Measurements from ENCODE around the gene PEAK1. TPM values are rescaled to one million over a fixed set of nuclear protein-coding genes. Genes with fewer than 3 reads are reported as not detected.

The PEAK1 gene
- polyA plus RNA-seq, 1 experiment: 52.1 TPM

- DNase-seq (ENCODE audit: low read depth, low spot score): no peak
- POLR2A ChIA-PET: interaction anchor here (0.7 kb wide), 1 partner anchor 290 kb away, joined by 4 read pairs; no protein-coding TSS in a partner anchor
Measured at GRCh38 chr15:77349666-77350065, 70.2 kb downstream of the PEAK1 start.

GRCh38 chr15:77348511-77348910 lies 71.4 kb downstream of the PEAK1 start:
- ChIA-PET POLR2A (no interaction called here), CTCF (no interaction called here)
- H3K4me3 ChIP-seq (ENCODE audit: low read depth, low read length): no peak overlapping the region
- H3K27me3 ChIP-seq (ENCODE audit: control insufficient read depth, insufficient read depth, low read length): no peaks in the 10 kb centered on the region
- no peaks in the 10 kb centered on the region for H3K9me3 ChIP-seq (ENCODE audit: control insufficient read depth, insufficient read depth, low read length)
- TF ChIP-seq CTCF (IDR thresholded peaks at IDR 0.05; ENCODE audit: low read depth, low read length): no peak
- no peak overlapping the region for H3K27ac ChIP-seq (ENCODE audit: low read depth, low read length)
- no peak for DNase-seq (ENCODE audit: low read depth, low spot score)

More at GRCh38 chr15:77349666-77350065, 70.2 kb downstream of the PEAK1 start:
- CTCF ChIA-PET: no interaction called here
- Histone ChIP-seq H3K27me3 (ENCODE audit: control insufficient read depth, insufficient read depth, low read length) (no peaks in the 10 kb centered on the region), H3K9me3 (ENCODE audit: control insufficient read depth, insufficient read depth, low read length) (no peaks in the 10 kb centered on the region), H3K27ac (ENCODE audit: low read depth, low read length) (no peak overlapping the region), H3K4me3 (ENCODE audit: low read depth, low read length) (no peak overlapping the region)
- no peak for TF ChIP-seq CTCF (IDR thresholded peaks at IDR 0.05; ENCODE audit: low read depth, low read length)

DNA sequence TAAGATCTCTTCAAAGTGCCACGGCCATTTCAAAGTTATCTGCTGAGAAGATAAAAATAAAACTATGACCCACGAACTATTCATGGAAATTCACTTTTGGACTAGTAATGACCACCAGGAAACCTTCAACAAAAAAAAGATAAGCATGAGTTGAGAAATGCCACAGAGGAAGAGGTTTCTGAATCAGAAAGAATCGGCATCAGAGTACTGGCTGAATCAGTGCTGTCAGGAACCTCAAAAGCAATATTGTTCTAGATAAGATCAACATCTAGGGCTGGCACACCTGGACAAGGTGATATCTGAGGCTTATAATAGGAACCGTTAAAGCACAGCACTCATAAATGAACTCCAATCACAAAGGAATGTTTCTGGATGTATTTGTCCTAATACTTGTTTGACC lies 72.7 kb downstream of the PEAK1 start:
- TF ChIP-seq CTCF (IDR thresholded peaks at IDR 0.05; ENCODE audit: low read depth, low read length): no peak
- ChIA-PET CTCF (no interaction called here), POLR2A (no interaction called here)
- H3K4me3 ChIP-seq (ENCODE audit: low read depth, low read length): no peak overlapping the region
- H3K27ac ChIP-seq (ENCODE audit: low read depth, low read length): no peak overlapping the region
- H3K9me3 ChIP-seq (ENCODE audit: control insufficient read depth, insufficient read depth, low read length): no peaks in the 10 kb centered on the region
- no peak for DNase-seq (ENCODE audit: low read depth, low spot score)
- H3K27me3 ChIP-seq (ENCODE audit: control insufficient read depth, insufficient read depth, low read length): no peaks in the 10 kb centered on the region

DNA sequence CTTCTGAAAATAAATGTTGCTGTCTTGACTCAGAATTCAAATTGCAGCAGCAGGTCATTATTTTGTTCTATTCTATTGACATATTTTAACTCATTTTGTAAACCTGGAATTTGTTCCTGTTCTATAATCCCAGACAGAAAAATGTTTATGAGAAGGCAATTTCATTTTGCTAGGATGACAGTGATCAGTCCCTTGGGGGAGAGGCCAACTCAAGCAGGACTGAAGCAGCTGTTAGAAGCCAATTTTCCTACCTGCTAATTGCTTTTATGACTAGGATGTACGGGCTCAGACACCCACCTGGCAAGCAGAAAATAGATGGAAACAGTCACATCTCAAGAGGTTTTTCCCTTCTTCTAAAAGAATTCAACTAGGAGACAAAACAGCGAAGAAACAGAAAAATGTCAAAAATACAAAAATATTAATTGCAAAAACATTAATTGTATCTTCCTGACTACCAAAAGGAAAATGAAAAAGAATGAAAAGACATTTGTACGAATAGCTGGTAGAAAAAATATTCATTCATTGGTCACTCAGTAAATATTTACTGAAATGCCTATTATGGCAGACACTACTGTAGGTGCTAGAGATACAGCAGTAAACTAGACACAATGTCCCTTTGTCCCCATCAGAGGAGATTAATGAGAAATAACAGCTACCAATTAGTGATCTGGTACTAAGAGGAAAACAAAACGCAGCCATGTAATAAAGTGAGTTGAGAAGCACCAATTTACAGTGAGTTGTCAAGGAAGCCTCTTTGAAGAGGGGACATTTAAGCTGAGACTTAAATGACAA lies 73.5 kb downstream of the PEAK1 start:
- ChIA-PET POLR2A (no interaction called here), CTCF (no interaction called here)
- no peak for DNase-seq (ENCODE audit: low read depth, low spot score)
- Histone ChIP-seq H3K4me3 (ENCODE audit: low read depth, low read length) (no peak overlapping the region), H3K27ac (ENCODE audit: low read depth, low read length) (no peak overlapping the region), H3K9me3 (ENCODE audit: control insufficient read depth, insufficient read depth, low read length) (no peaks in the 10 kb centered on the region), H3K27me3 (ENCODE audit: control insufficient read depth, insufficient read depth, low read length) (no peaks in the 10 kb centered on the region)
- no peak for TF ChIP-seq CTCF (IDR thresholded peaks at IDR 0.05; ENCODE audit: low read depth, low read length)

DNA sequence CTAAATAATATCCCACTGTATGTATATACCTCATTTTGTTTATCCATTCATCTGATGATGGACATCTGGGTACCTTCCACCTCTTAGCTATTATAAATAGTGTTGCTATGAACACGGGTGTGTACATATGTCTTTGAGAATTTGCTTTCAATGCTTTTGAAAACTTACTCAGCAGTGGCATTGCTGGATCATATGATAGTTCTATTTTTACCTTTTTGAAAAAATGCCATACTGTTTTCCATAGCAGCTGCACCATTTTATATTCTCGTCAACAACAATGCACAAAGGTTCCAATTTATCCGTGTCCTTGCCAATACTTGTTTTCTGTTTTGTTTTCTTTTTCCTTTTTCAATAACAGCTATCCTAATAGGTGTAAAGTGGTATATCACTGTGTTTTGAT lies 77.1 kb downstream of the PEAK1 start:
- ChIA-PET CTCF (no interaction called here), POLR2A (no interaction called here)
- no peak for DNase-seq (ENCODE audit: low read depth, low spot score)
- no peak overlapping the region for H3K27ac ChIP-seq (ENCODE audit: low read depth, low read length)
- no peaks in the 10 kb centered on the region for H3K27me3 ChIP-seq (ENCODE audit: control insufficient read depth, insufficient read depth, low read length)
- H3K4me3 ChIP-seq (ENCODE audit: low read depth, low read length): no peak overlapping the region
- TF ChIP-seq CTCF (IDR thresholded peaks at IDR 0.05; ENCODE audit: low read depth, low read length): no peak
- H3K9me3 ChIP-seq (ENCODE audit: control insufficient read depth, insufficient read depth, low read length): 0 out of 2 replicates have a peak, but pooled peaks cover 5% of the 10 kb centered on the region

Data from AG04450 (cell line).